ENCODE measurements around the gene CD248. TPM values are rescaled to one million over a fixed set of nuclear protein-coding genes. Genes with fewer than 3 reads are reported as not detected.
A peak's percentile ranks its signal among the peaks of the same experiment; 100 is the strongest.

CD248 gene
- total and polyA plus RNA-seq, 3 experiments from 2014 or later, result 2.9 to 18.9 (median 3.1) TPM

- H3K4me3 Mint-ChIP-seq, result peak overlapping the region in 4 of 7 donors; percentile 43 to 85 (median 78)
- Histone ChIP-seq H3K4me1 (ENCODE audit: insufficient read depth, low read length) (peaks cover 18% of the 10 kb centered on the region), H3K36me3 (ENCODE audit: insufficient read depth, low read length) (peaks cover 10% of the 10 kb centered on the region), H3K9me3 (ENCODE audit: low read length) (no peaks in the 10 kb centered on the region), H3K4me3 (ENCODE audit: low read length) (no peak overlapping the region), H3K27me3 (ENCODE audit: insufficient read depth, low read length, poor library complexity, severe bottlenecking) (no peaks in the 10 kb centered on the region), H3K27ac (ENCODE audit: low read depth, low read length) (no peak overlapping the region)
- CTCF ChIA-PET, result interaction anchor here (0.9 to 4.6 kb wide), 3 partner anchors 23 to 104 kb away, joined by 3 to 45 read pairs (median 17); partner anchors contain the start of gene MRPL11
- H3K27me3 Mint-ChIP-seq, result peaks cover 0 to 1% of the 10 kb centered on the region in 2 donors
- H3K9me3 Mint-ChIP-seq, result no peaks in the 10 kb centered on the region
- peak overlapping the region in 3 of 8 donors; percentile 11 to 56 (median 26) for H3K27ac Mint-ChIP-seq
- H3K36me3 Mint-ChIP-seq, result peaks cover 0 to 41% (median 5%) of the 10 kb centered on the region in 3 donors
- peaks cover 11 to 27% (median 16%) of the 10 kb centered on the region in 3 donors for H3K4me1 Mint-ChIP-seq
- POLR2A ChIA-PET, result interaction anchor here (1.2 to 2.3 kb wide), 3 partner anchors 17 to 23 kb away, joined by 3 to 12 read pairs (median 4); no protein-coding TSS in a partner anchor
- DNase-seq, result peak in 1 of 5 donors; percentile 46
These were observed 18.0 kb upstream of the CD248 start for GRCh38 chr11:66334605-66335442.

- peak in 1 of 5 donors; percentile 17 for DNase-seq
- peaks cover 21% of the 10 kb centered on the region for H3K4me1 ChIP-seq (ENCODE audit: insufficient read depth, low read length)
- H3K27me3 ChIP-seq (ENCODE audit: insufficient read depth, low read length, poor library complexity, severe bottlenecking), result no peaks in the 10 kb centered on the region
- peaks cover 13 to 27% (median 16%) of the 10 kb centered on the region in 3 donors for H3K4me1 Mint-ChIP-seq
- no peak overlapping the region for H3K27ac Mint-ChIP-seq
- peaks cover 4% of the 10 kb centered on the region for H3K36me3 ChIP-seq (ENCODE audit: insufficient read depth, low read length)
- H3K27ac ChIP-seq (ENCODE audit: low read depth, low read length), result no peak overlapping the region
- no peak overlapping the region for H3K4me3 Mint-ChIP-seq
- CTCF ChIA-PET, result interaction anchor here (3.3 to 4.6 kb wide), 2 partner anchors 22 to 56 kb away, joined by 17 to 45 read pairs; no protein-coding TSS in a partner anchor
- H3K4me3 ChIP-seq (ENCODE audit: low read length), result no peak overlapping the region
- peaks cover 0 to 1% of the 10 kb centered on the region in 2 donors for H3K27me3 Mint-ChIP-seq
- POLR2A ChIA-PET, result interaction anchor here (1.2 kb wide), 1 partner anchor 19 kb away, joined by 3 read pairs; no protein-coding TSS in a partner anchor
- peaks cover 0 to 33% (median 3%) of the 10 kb centered on the region in 3 donors for H3K36me3 Mint-ChIP-seq
- H3K9me3 Mint-ChIP-seq, result no peaks in the 10 kb centered on the region
- no peaks in the 10 kb centered on the region for H3K9me3 ChIP-seq (ENCODE audit: low read length)
These were observed 17.2 kb upstream of the CD248 start for GRCh38 chr11:66333896-66334604.

- Histone ChIP-seq H3K4me3 (ENCODE audit: low read length) (no peak overlapping the region), H3K9me3 (ENCODE audit: low read length) (no peaks in the 10 kb centered on the region), H3K36me3 (ENCODE audit: insufficient read depth, low read length) (no peaks in the 10 kb centered on the region), H3K27me3 (ENCODE audit: insufficient read depth, low read length, poor library complexity, severe bottlenecking) (no peaks in the 10 kb centered on the region), H3K27ac (ENCODE audit: low read depth, low read length) (no peak overlapping the region), H3K4me1 (ENCODE audit: insufficient read depth, low read length) (peaks cover 28% of the 10 kb centered on the region)
- Mint-ChIP-seq H3K9me3 (no peaks in the 10 kb centered on the region), H3K27ac (peak overlapping the region in 1 of 8 donors; percentile 33), H3K4me3 (no peak overlapping the region), H3K27me3 (peaks cover 0 to 1% of the 10 kb centered on the region in 2 donors), H3K36me3 (peaks cover 0 to 26% (median 2%) of the 10 kb centered on the region in 3 donors), H3K4me1 (peaks cover 20 to 33% (median 21%) of the 10 kb centered on the region in 3 donors)
- peak in 1 of 5 donors; percentile 41 for DNase-seq
- ChIA-PET CTCF (interaction anchor here (3.3 to 4.6 kb wide), 2 partner anchors 21 to 56 kb away, joined by 17 to 45 read pairs; no protein-coding TSS in a partner anchor), POLR2A (no interaction called here)
These were observed 16.5 kb upstream of the CD248 start for GRCh38 chr11:66333220-66333877.

- Histone ChIP-seq H3K9me3 (ENCODE audit: low read length) (no peaks in the 10 kb centered on the region), H3K4me1 (ENCODE audit: insufficient read depth, low read length) (peaks cover 35% of the 10 kb centered on the region), H3K36me3 (ENCODE audit: insufficient read depth, low read length) (no peaks in the 10 kb centered on the region), H3K27me3 (ENCODE audit: insufficient read depth, low read length, poor library complexity, severe bottlenecking) (no peaks in the 10 kb centered on the region), H3K27ac (ENCODE audit: low read depth, low read length) (no peak overlapping the region), H3K4me3 (ENCODE audit: low read length) (no peak overlapping the region)
- no peaks in the 10 kb centered on the region for H3K9me3 Mint-ChIP-seq
- H3K4me3 Mint-ChIP-seq, result no peak overlapping the region
- H3K4me1 Mint-ChIP-seq, result peaks cover 28 to 38% (median 28%) of the 10 kb centered on the region in 3 donors
- H3K36me3 Mint-ChIP-seq, result peaks cover 0 to 20% (median 2%) of the 10 kb centered on the region in 3 donors
- peaks cover 0 to 4% of the 10 kb centered on the region in 2 donors for H3K27me3 Mint-ChIP-seq
- POLR2A ChIA-PET, result interaction anchor here (1.0 kb wide), 1 partner anchor 19 kb away, joined by 3 read pairs; no protein-coding TSS in a partner anchor
- peak in 1 of 5 donors; percentile 42 for DNase-seq
- peak overlapping the region in 2 of 8 donors; percentile 33 to 66 for H3K27ac Mint-ChIP-seq
- CTCF ChIA-PET, result interaction anchor here (1.2 to 4.6 kb wide), 5 partner anchors 20 to 56 kb away, joined by 3 to 45 read pairs (median 5); no protein-coding TSS in a partner anchor
These were observed 15.8 kb upstream of the CD248 start for GRCh38 chr11:66332371-66333219.

- peaks cover 0 to 4% of the 10 kb centered on the region in 2 donors for H3K27me3 Mint-ChIP-seq
- ChIA-PET CTCF (interaction anchor here (0.9 to 1.6 kb wide), 6 partner anchors 19 to 64 kb away, joined by 3 to 6 read pairs (median 4); no protein-coding TSS in a partner anchor), POLR2A (interaction anchor here (1.0 kb wide), 1 partner anchor 18 kb away, joined by 3 read pairs; no protein-coding TSS in a partner anchor)
- H3K36me3 Mint-ChIP-seq, result peaks cover 0 to 12% (median 2%) of the 10 kb centered on the region in 3 donors
- peaks cover 26 to 36% (median 29%) of the 10 kb centered on the region in 3 donors for H3K4me1 Mint-ChIP-seq
- H3K9me3 ChIP-seq (ENCODE audit: low read length), result no peaks in the 10 kb centered on the region
- H3K4me1 ChIP-seq (ENCODE audit: insufficient read depth, low read length), result peaks cover 39% of the 10 kb centered on the region
- no peak overlapping the region for H3K4me3 ChIP-seq (ENCODE audit: low read length)
- H3K27ac ChIP-seq (ENCODE audit: low read depth, low read length), result no peak overlapping the region
- H3K36me3 ChIP-seq (ENCODE audit: insufficient read depth, low read length), result no peaks in the 10 kb centered on the region
- no peak overlapping the region for H3K4me3 Mint-ChIP-seq
- no peaks in the 10 kb centered on the region for H3K27me3 ChIP-seq (ENCODE audit: insufficient read depth, low read length, poor library complexity, severe bottlenecking)
- H3K27ac Mint-ChIP-seq, result peak overlapping the region in 1 of 8 donors; percentile 66
- no peaks in the 10 kb centered on the region for H3K9me3 Mint-ChIP-seq
- DNase-seq, result peak in 1 of 5 donors; percentile 35
These were observed 14.9 kb upstream of the CD248 start for GRCh38 chr11:66331542-66332370.

GRCh38 chr11:66330931-66331330 is 14.1 kb upstream of the CD248 start:
- Mint-ChIP-seq H3K27me3 (peaks cover 0 to 3% of the 10 kb centered on the region in 2 donors), H3K9me3 (no peaks in the 10 kb centered on the region), H3K4me3 (no peak overlapping the region), H3K36me3 (peaks cover 0 to 9% (median 2%) of the 10 kb centered on the region in 3 donors), H3K4me1 (peaks cover 24 to 37% (median 25%) of the 10 kb centered on the region in 3 donors), H3K27ac (peak overlapping the region in 3 of 8 donors; percentile 7 to 54 (median 29))
- Histone ChIP-seq H3K4me3 (ENCODE audit: low read length) (no peak overlapping the region), H3K27me3 (ENCODE audit: insufficient read depth, low read length, poor library complexity, severe bottlenecking) (no peaks in the 10 kb centered on the region), H3K27ac (ENCODE audit: low read depth, low read length) (no peak overlapping the region), H3K36me3 (ENCODE audit: insufficient read depth, low read length) (no peaks in the 10 kb centered on the region), H3K9me3 (ENCODE audit: low read length) (no peaks in the 10 kb centered on the region), H3K4me1 (ENCODE audit: insufficient read depth, low read length) (peaks cover 37% of the 10 kb centered on the region)
- ChIA-PET CTCF (interaction anchor here (0.9 to 1.6 kb wide), 6 partner anchors 18 to 65 kb away, joined by 3 to 6 read pairs (median 4); no protein-coding TSS in a partner anchor), POLR2A (no interaction called here)
- peak in 1 of 5 donors; percentile 30 for DNase-seq
